ENCODE results near the gene DNAJC17. TPM values are rescaled to one million over a fixed set of nuclear protein-coding genes. Genes with fewer than 3 reads are reported as not detected.

DNAJC17 gene
- total and polyA plus RNA-seq, 2 donors from 2014 or later = 41.6 to 56.7 TPM

DNA sequence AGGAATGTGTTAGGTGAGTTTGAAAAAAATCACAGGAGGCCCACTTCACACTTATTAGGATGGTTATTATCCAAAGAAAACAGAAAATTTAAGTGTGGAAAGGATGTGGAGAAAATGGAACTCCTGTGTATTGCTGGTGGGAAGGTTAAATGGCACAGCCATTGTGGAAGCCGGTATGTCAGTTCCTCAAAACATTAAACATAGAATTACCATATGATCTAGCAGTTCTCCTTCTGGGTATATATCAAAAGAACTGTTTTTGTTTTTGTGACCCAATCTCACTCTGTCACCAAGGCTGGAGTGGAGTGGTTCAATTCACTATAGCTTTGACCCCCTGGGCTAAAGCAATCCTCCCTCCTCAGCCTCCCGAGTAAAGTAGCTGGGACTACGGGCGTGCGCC lies 10.8 kb downstream of the DNAJC17 start:
- peaks cover 0 to 13% (median 0%) of the 10 kb centered on the region in 3 donors for H3K4me1 ChIP-seq (ENCODE audit: control insufficient read depth in 2 of 3, insufficient read depth in 2 of 3, low read depth in 1 of 3, low read length in 3 of 3)
- H3K27me3 ChIP-seq (ENCODE audit: control insufficient read depth, insufficient read depth, low read length) = no peaks in the 10 kb centered on the region
- H3K9me3 ChIP-seq (ENCODE audit: control insufficient read depth in 2 of 3, insufficient read depth in 1 of 3, low read length in 3 of 3) = no peaks in the 10 kb centered on the region
- no peak for TF ChIP-seq CTCF (IDR thresholded peaks at IDR 0.05; ENCODE audit: borderline replicate concordance, extremely low read depth, insufficient read depth)
- FAIRE-seq = no peak
- intact Hi-C loops (cut with DNase I) = no loop called here
- no peak for DNase-seq
- H3K27ac ChIP-seq (ENCODE audit: low read depth in 2 of 2, low read length in 2 of 2) = no peak overlapping the region
- no peak overlapping the region for H3K4me3 ChIP-seq (ENCODE audit: low read length in 3 of 3)
- no peak overlapping the region for H3K9ac ChIP-seq (ENCODE audit: low read length in 3 of 3)
- no peaks in the 10 kb centered on the region for H3K36me3 ChIP-seq (ENCODE audit: control insufficient read depth in 2 of 3, insufficient read depth in 3 of 3, low read length in 3 of 3)

GRCh38 chr15:40796041-40796440 lies 11.2 kb downstream of the DNAJC17 start:
- Histone ChIP-seq H3K9me3 (ENCODE audit: control insufficient read depth in 2 of 3, insufficient read depth in 1 of 3, low read length in 3 of 3) (no peaks in the 10 kb centered on the region), H3K27me3 (ENCODE audit: control insufficient read depth, insufficient read depth, low read length) (no peaks in the 10 kb centered on the region), H3K9ac (ENCODE audit: low read length in 3 of 3) (no peak overlapping the region), H3K4me3 (ENCODE audit: low read length in 3 of 3) (no peak overlapping the region), H3K36me3 (ENCODE audit: control insufficient read depth in 2 of 3, insufficient read depth in 3 of 3, low read length in 3 of 3) (no peaks in the 10 kb centered on the region), H3K27ac (ENCODE audit: low read depth in 2 of 2, low read length in 2 of 2) (no peak overlapping the region), H3K4me1 (ENCODE audit: control insufficient read depth in 2 of 3, insufficient read depth in 2 of 3, low read depth in 1 of 3, low read length in 3 of 3) (peaks cover 0 to 13% (median 0%) of the 10 kb centered on the region in 3 donors)
- FAIRE-seq (no peak), DNase-seq (no peak)
- TF ChIP-seq CTCF (IDR thresholded peaks at IDR 0.05; ENCODE audit: borderline replicate concordance, extremely low read depth, insufficient read depth) = no peak
- intact Hi-C loops (cut with DNase I) = no loop called here

GRCh38 chr15:40793216-40793989 lies 13.9 kb downstream of the DNAJC17 start:
- DNase-seq = no peak
- H3K27ac ChIP-seq (ENCODE audit: low read depth in 2 of 2, low read length in 2 of 2) = peak overlapping the region in 1 of 2 donors; percentile 48
- intact Hi-C loops (cut with DNase I) = no loop called here
- no peaks in the 10 kb centered on the region for H3K36me3 ChIP-seq (ENCODE audit: control insufficient read depth in 2 of 3, insufficient read depth in 3 of 3, low read length in 3 of 3)
- TF ChIP-seq CTCF (IDR thresholded peaks at IDR 0.05; ENCODE audit: borderline replicate concordance, extremely low read depth, insufficient read depth) = no peak
- H3K9ac ChIP-seq (ENCODE audit: low read length in 3 of 3) = no peak overlapping the region
- peaks cover 2 to 16% (median 6%) of the 10 kb centered on the region in 3 donors for H3K4me1 ChIP-seq (ENCODE audit: control insufficient read depth in 2 of 3, insufficient read depth in 2 of 3, low read depth in 1 of 3, low read length in 3 of 3)
- FAIRE-seq = no peak
- H3K9me3 ChIP-seq (ENCODE audit: control insufficient read depth in 2 of 3, insufficient read depth in 1 of 3, low read length in 3 of 3) = no peaks in the 10 kb centered on the region
- peak overlapping the region in 1 of 3 donors; percentile 1 for H3K4me3 ChIP-seq (ENCODE audit: low read length in 3 of 3)
- no peaks in the 10 kb centered on the region for H3K27me3 ChIP-seq (ENCODE audit: control insufficient read depth, insufficient read depth, low read length)
